IPS-20b (cell line): ENCODE data around the gene CHKB.

Source experiments
- H3K27ac ChIP-seq: one replicate; pipeline ENCODE4 v1.5.1; 2013; ENCODE audit warnings: low read length
- H3K27me3 ChIP-seq: 2 replicates; pipeline ENCODE4 v1.6.1; 2013; ENCODE audit warnings: mild to moderate bottlenecking, low read length, inconsistent platforms; ENCODE audit not compliant: insufficient read depth
- H3K36me3 ChIP-seq: 2 replicates; pipeline ENCODE4 v1.6.1; 2013; ENCODE audit warnings: low read depth, mild to moderate bottlenecking, inconsistent platforms, low read length, moderate library complexity; ENCODE audit not compliant: insufficient read depth
- H3K4me1 ChIP-seq: 2 replicates; pipeline ENCODE4 v1.6.1; 2013; ENCODE audit warnings: mild to moderate bottlenecking, control low read depth, inconsistent platforms, low read length, moderate library complexity; ENCODE audit not compliant: insufficient read depth
- H3K4me3 ChIP-seq: 2 replicates; pipeline ENCODE4 v1.5.1; 2013; ENCODE audit warnings: mild to moderate bottlenecking, low read length, inconsistent platforms
- H3K9ac ChIP-seq: 2 replicates; pipeline ENCODE4 v1.6.1; 2013; ENCODE audit warnings: low read depth, mild to moderate bottlenecking, inconsistent platforms, low read length, moderate library complexity
- H3K9me3 ChIP-seq: 2 replicates; pipeline ENCODE4 v1.6.1; 2013; ENCODE audit warnings: mild to moderate bottlenecking, low read depth, low read length, inconsistent platforms; ENCODE audit not compliant: insufficient read depth

Gene CHKB

DNA sequence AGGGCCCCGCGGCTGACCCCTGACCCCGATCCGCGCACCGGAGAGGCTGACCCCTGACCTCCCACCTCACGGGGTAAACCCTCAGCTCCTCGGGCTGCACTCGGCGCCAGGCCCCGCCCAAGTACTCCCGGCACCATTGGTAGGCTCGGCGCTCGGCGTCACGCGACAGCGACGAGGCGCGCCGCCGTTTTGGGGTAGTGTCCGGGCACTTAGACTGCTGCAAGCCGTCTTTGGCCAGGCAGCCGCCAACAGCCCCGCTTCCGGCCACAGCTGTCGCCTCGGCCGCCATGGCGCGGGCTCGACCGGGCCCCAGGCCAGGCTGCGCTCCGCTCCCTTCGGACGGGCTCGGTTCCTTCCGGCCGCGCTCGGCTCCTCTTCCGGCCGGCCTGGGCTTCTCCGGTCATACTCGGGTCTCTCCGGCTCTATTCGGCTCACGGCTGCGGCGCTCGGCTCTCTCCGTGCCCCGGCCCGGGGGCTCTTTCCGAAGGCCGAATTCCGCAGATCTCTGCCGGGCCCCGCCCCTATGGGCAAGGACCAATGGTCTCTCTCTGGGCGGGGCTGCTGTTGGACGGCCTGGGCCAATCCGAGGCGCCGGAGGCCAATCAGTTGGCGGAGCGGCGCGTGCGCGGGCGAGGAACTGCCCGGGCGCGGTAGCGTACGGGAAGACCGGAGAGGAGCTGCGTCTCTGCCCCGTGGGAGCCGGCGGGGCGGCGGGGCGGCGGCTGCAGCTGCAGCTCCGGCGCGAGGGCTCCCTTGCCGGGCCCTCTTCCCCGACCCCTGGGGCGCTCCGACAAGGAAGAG, at the start of gene CHKB:
CHKB (minus strand) TSS at position 357 of the 801 bp plus-strand sequence; CDS start at position 289, 68 bp downstream.
- H3K27me3 ChIP-seq: peaks cover 5% of the 10 kb centered on the region
- peaks cover 12% of the 10 kb centered on the region for H3K4me1 ChIP-seq
- H3K9ac ChIP-seq: peak within 1 kb of the TSS; percentile 93
- peak within 1 kb of the TSS; percentile 88 for H3K27ac ChIP-seq
- peak within 1 kb of the TSS; percentile 98 for H3K4me3 ChIP-seq
- peaks cover 29% of the 10 kb centered on the region for H3K36me3 ChIP-seq
- H3K9me3 ChIP-seq: no peaks in the 10 kb centered on the region

DNA sequence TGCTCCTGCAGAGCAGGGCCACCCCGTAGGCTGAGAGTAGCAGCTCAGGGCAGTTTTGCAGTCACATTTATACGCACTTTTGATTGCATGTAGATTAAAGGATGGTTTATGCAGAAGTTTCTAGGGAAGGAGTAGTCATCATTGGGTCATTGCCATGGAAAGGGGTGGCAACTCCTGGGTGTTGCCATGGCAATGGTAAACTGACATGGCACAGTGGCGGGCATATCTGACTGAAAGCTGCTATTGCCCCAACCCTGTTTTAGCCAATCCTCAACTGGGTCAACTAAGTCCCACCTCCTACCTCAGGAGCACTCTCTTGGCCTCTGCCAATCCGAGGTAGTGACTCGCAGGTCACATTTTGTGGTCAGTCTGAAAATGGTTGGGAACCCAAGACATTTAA, 47.7 kb upstream of the CHKB start:
- Histone ChIP-seq H3K27me3 (peaks cover 6% of the 10 kb centered on the region), H3K9me3 (no peaks in the 10 kb centered on the region), H3K27ac (no peak overlapping the region), H3K36me3 (no peaks in the 10 kb centered on the region), H3K9ac (no peak overlapping the region), H3K4me3 (no peak overlapping the region), H3K4me1 (peaks cover 6% of the 10 kb centered on the region; the same call in 1 of the 2 replicates)

- peaks cover 6% of the 10 kb centered on the region; the same call in 1 of the 2 replicates for H3K4me1 ChIP-seq
- H3K27me3 ChIP-seq: peaks cover 6% of the 10 kb centered on the region
- H3K9me3 ChIP-seq: no peaks in the 10 kb centered on the region
- peak overlapping the region; percentile 69; the same call in 1 of the 2 replicates for H3K9ac ChIP-seq
- peak overlapping the region; percentile 77 for H3K4me3 ChIP-seq
- no peak overlapping the region for H3K27ac ChIP-seq
- no peaks in the 10 kb centered on the region for H3K36me3 ChIP-seq
Measured at GRCh38 chr22:50628543-50629134, 46.0 kb upstream of the CHKB start.

DNA sequence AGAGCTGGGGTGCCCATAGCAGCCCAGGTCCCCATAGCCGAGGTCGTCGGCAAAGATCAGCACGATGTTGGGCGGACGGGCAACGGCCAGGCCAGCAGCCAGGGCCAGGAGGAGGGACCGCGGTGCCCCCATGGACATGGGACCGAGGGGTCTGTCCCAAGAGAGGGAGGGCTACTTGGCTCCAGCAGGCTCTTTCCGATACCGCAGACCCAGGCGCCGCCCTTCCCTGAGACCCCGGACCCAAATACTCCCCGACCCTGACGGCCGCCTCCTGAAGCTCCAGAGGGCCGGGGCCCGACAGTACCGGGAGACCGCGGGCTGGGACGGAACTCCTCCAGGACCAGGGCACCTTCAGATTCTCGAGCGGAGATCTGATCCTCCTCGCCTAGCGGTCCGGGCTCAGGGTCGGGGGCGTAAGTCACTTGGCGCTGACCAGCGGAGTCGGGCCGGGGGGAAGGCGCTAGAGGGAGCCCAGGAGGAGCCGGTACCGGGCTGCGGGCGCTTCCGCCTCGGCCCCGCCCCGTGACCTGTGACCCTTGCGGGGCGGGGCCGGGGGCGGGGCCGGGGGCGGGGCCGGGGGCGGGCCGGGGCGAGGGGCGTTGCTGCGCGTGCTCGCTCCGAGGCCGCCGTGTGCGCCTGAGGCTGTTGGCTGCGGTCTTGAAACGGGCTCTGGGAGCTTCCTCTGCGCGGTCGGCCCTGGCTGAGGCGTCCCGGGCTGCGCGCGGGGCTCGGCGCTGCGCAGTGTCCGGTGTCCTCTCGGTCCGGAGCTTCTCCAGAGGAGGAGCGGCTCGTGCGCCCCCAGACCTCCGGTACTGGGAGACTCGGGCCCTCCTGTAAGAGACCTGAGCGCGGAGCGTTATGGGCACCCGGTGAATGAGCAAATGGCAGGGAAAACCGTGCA, 45.2 kb upstream of the CHKB start, which contains the start of gene ARSA:
ARSA (minus strand) TSS at position 511 of the 901 bp plus-strand sequence; CDS start at position 138, 373 bp downstream.
- Histone ChIP-seq H3K9me3 (no peaks in the 10 kb centered on the region), H3K36me3 (no peaks in the 10 kb centered on the region), H3K27me3 (peaks cover 6% of the 10 kb centered on the region), H3K4me3 (peak within 1 kb of the TSS; percentile 83), H3K27ac (no peak within 1 kb of the TSS), H3K9ac (peak within 1 kb of the TSS; percentile 69; the same call in 1 of the 2 replicates), H3K4me1 (peaks cover 6% of the 10 kb centered on the region; the same call in 1 of the 2 replicates)

DNA sequence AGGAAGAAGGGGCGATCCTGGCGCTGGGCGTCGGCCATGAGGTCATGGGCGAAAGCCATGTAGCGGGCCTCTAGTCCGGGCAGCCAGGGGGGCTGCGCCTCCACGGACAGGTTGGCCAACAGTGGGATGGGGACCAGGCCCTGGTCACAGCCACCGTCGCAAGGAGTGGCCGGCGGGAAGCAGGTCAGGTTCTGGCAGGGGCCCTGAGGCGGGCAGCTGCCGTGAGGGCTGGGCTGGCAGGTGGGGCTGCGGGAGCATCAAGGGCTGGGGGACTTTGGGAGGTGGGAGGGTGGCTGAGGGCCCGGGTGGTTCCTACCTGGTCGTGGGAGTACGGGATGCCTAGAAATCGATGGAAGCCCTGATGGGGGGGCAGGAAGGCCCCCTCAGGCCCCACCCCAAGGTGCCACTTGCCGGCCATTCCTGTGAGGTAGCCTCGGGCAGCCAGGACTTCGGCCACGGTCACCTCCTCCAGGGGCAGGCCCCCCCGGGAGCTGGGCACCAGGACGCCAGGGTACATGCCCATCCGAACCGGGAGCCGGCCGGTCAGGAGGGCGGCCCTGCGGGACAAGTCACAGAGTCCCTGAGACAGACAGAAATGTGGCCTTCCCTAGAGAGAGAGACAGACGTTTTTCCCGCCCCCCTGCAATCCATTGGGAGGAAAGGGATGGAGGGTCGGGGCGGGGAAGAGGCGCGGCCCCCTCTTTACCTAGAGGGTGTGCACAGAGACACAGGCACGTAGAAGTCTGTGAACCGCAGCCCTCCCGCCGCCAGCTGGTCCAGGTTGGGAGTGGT, 44.4 kb upstream of the CHKB start:
- H3K4me1 ChIP-seq: peaks cover 6% of the 10 kb centered on the region
- peaks cover 6% of the 10 kb centered on the region for H3K27me3 ChIP-seq
- peak overlapping the region; percentile 83 for H3K4me3 ChIP-seq
- peak overlapping the region; percentile 59; the same call in 1 of the 2 replicates for H3K9ac ChIP-seq
- no peak overlapping the region for H3K27ac ChIP-seq
- no peaks in the 10 kb centered on the region for H3K9me3 ChIP-seq
- H3K36me3 ChIP-seq: no peaks in the 10 kb centered on the region

DNA sequence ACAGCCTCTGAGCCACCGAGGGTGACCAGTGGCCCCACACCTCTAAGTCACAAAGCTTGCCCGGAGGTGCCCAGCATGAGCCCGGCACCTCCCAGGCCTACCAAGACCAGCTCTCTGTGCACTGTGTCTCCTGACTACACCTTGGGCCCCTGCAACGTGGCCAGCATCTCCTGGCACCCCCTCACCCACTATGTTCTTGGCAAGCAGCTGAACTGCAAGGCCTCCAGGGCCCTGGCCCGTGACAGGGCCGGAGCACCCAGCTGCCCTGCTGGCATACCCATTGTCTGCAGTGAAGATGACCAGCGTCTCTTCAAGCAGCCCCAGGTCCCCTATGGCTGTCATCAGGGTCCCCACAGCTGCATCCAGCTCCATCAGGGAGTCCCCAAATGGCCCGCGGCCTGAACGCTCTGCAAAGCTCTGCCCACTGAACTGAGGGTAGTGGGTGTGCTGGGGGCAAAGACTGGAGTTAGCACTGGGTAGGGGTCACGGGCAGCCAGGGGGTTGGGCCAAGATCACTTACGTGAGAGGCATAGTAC, 43.7 kb upstream of the CHKB start:
- Histone ChIP-seq H3K27me3 (peaks cover 11% of the 10 kb centered on the region), H3K9ac (no peak overlapping the region), H3K4me3 (no peak overlapping the region), H3K36me3 (no peaks in the 10 kb centered on the region), H3K9me3 (no peaks in the 10 kb centered on the region), H3K27ac (no peak overlapping the region), H3K4me1 (peaks cover 6% of the 10 kb centered on the region)

DNA sequence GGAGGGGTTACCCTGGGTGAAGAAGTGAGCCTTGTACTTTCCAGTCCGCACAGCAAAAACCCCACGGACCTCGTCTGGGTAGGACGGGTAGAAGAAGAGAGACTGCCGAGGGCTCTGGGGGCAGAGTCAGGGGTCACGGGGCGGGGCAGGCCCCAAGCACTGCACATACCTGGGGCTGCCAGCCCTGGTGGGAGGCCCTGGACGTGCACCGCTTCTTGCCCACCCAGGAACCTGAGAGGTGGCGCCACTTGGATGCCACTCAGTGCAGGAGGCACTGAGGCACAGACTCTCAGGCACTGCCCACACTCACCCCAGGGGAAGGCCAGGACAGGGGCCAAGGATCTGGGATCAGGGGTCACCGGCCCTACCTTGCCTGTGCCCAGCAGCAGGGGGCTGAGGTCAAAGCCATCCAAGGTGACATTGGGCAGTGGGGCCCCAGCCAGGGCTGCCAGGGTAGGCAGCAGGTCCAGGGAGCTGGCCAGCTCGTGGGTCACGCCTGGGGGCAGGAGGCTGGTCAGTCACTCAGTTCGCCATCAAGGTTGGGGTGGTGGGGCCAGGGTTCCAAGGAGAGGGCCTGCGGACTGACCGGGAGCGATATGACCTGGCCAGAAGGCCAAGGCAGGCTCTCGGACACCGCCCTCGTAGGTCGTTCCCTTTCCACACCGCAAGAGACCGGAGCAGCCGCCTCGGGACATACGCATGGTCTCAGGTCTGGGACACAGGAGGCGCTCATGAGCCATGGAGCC, 43.1 kb upstream of the CHKB start:
- H3K27me3 ChIP-seq: peaks cover 18% of the 10 kb centered on the region
- peaks cover 6% of the 10 kb centered on the region for H3K4me1 ChIP-seq
- no peaks in the 10 kb centered on the region for H3K36me3 ChIP-seq
- H3K9ac ChIP-seq: no peak overlapping the region
- no peak overlapping the region for H3K27ac ChIP-seq
- H3K4me3 ChIP-seq: no peak overlapping the region
- H3K9me3 ChIP-seq: no peaks in the 10 kb centered on the region

DNA sequence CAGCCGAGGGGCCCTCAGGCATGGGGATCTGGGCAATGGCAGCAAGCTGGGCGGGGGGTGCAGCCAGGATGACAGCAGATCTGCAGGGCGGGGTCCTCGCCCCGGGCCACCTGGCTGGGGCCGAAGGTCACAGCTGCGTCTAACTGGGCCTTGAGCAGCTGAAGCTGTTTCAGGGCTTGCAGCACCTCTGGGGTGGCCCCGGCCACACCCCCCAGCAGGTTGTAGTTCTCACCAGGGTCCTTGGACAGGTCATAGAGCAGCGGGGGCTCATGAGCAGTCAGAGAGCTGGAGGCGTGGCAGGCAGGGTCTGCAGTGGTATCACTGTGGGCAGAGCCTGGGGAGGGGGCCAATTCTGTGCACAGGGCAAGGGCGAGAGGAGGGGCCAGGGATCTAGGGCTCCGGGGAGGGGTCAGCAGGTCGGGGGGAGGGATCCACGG, 42.5 kb upstream of the CHKB start:
- Histone ChIP-seq H3K27ac (no peak overlapping the region), H3K27me3 (peaks cover 20% of the 10 kb centered on the region), H3K36me3 (no peaks in the 10 kb centered on the region), H3K4me3 (no peak overlapping the region), H3K9ac (no peak overlapping the region), H3K4me1 (peaks cover 6% of the 10 kb centered on the region), H3K9me3 (no peaks in the 10 kb centered on the region)

- H3K27me3 ChIP-seq: peaks cover 25% of the 10 kb centered on the region
- no peak overlapping the region for H3K4me3 ChIP-seq
- H3K27ac ChIP-seq: no peak overlapping the region
- no peaks in the 10 kb centered on the region for H3K9me3 ChIP-seq
- peaks cover 6% of the 10 kb centered on the region for H3K4me1 ChIP-seq
- H3K36me3 ChIP-seq: no peaks in the 10 kb centered on the region
- H3K9ac ChIP-seq: no peak overlapping the region
Measured at GRCh38 chr22:50624347-50625130, 41.9 kb upstream of the CHKB start.
